K562 (cell line): ENCODE data around the gene CDC45. TPM values are rescaled to one million over a fixed set of nuclear protein-coding genes. Genes with fewer than 3 reads are reported as not detected.

ENCODE experiments used
- MEIS2 ChIP-seq: fragments of 450-650 bp; IDR thresholded peaks from 2 replicates; pipeline ENCODE4 v1.6.1; 2014; ENCODE audit warnings: mild to moderate bottlenecking; ENCODE audit not compliant: partially characterized antibody
- polyA plus RNA-seq, 8 experiments: library from polyadenylated mRNA; depleted of rRNA in 4 of 8; stranded (reverse) in 5 of 8; unstranded in 3 of 8; fragments of >200 nt; fragmentation: Nextera tagmentation in 2 of 8; fragmentation: Illumina TruSeq in 1 of 8; extraction: Ambion mirVana in 2 of 8; extraction: Trizol in 1 of 8; gene quantifications; 2 replicates each; pipeline versions ENCODE4 v1.2.1 to v1.2.3, GENCODE V29; 2011 to 2014; ENCODE audit warnings: inconsistent platforms in 1 of 8, missing spikeins in 1 of 8
- total RNA-seq, 7 experiments: library from RNA; depleted of rRNA in 6 of 7; stranded (reverse); fragments of >200 nt in 6 of 7; fragmentation: Illumina TruSeq in 2 of 7; extraction: Trizol in 2 of 7; gene quantifications; 2 replicates each; pipeline versions ENCODE4 v1.2.1 to v1.2.3, GENCODE V29; 2011 to 2021; ENCODE audit warnings: low replicate concordance in 1 of 7
- TF ChIP-seq, protein P1 (sequence below): fragments of 450-650 bp; IDR thresholded peaks from 2 replicates; pipeline ENCODE4 v1.7.1; 2018; ENCODE audit warnings: mild to moderate bottlenecking, low read depth; ENCODE audit not compliant: partially characterized antibody
- TF ChIP-seq, protein P2 (sequence below): sonication (generic); formaldehyde crosslinking; IDR thresholded peaks from 2 replicates; pipeline ENCODE4 v1.9.0; 2022; ENCODE audit warnings: mild to moderate bottlenecking, missing genetic modification reagents
- TF ChIP-seq, protein P3 (sequence below): sonication (generic); formaldehyde crosslinking; IDR thresholded peaks from 2 replicates; pipeline ENCODE4 v1.8.0; 2022; ENCODE audit warnings: missing genetic modification reagents, mild to moderate bottlenecking, borderline replicate concordance
- TF ChIP-seq, protein P4 (sequence below): fragments of 450-650 bp; IDR thresholded peaks from 2 replicates; pipeline ENCODE4 v1.6.1; 2016; ENCODE audit warnings: mild to moderate bottlenecking, moderate library complexity

CDC45 gene
- total and polyA plus RNA-seq, 9 of the 15 experiments (the other 6 are each of a cell fraction or from before 2014, with no cell fraction given) = 251 to 580 (median 410) TPM

DNA sequence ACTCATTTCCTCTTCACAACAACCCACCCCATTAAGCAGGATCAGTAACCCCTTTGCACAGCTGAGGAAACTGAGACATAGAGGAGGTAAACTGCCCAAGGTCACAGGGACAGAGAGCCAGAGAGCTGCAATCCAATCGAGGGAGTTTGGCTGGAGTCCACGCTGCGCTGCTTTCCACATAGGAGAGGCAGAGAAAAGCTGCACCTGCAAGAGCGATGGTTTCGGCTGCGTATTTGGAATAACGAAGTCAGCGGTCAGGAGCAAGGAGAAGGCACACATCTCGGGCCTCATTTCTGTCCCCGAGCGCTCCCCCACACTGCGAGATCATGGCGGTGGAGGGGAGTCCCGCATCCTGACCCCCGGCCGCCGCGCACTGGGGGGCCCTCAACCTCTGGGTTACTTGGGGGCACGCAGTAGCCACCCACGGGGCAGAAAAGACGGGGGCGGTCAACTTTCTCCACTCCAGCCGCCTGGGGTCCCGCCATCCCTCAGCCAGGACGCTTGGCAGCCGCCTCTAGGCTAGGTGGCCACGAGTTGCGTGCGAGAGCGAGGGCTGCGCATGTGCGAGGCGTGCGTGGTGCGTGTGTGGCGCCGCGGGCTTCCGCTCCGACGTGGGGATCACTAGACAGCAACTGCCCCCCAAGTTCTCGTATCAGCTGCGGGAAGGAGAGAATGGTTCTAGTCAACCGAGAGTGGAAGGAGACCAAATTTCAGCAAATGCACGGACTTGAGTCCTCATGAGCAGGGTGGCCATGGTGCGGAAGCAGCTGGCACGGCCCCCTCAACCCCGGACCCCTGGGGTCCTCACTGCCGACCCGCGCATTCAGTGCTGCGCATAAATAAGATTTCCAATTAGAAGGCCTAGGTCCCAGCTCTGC, 86.8 kb downstream of the CDC45 start (continued):
- TF ChIP-seq, protein P1, sequence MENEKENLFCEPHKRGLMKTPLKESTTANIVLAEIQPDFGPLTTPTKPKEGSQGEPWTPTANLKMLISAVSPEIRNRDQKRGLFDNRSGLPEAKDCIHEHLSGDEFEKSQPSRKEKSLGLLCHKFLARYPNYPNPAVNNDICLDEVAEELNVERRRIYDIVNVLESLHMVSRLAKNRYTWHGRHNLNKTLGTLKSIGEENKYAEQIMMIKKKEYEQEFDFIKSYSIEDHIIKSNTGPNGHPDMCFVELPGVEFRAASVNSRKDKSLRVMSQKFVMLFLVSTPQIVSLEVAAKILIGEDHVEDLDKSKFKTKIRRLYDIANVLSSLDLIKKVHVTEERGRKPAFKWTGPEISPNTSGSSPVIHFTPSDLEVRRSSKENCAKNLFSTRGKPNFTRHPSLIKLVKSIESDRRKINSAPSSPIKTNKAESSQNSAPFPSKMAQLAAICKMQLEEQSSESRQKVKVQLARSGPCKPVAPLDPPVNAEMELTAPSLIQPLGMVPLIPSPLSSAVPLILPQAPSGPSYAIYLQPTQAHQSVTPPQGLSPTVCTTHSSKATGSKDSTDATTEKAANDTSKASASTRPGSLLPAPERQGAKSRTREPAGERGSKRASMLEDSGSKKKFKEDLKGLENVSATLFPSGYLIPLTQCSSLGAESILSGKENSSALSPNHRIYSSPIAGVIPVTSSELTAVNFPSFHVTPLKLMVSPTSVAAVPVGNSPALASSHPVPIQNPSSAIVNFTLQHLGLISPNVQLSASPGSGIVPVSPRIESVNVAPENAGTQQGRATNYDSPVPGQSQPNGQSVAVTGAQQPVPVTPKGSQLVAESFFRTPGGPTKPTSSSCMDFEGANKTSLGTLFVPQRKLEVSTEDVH = no peak
- peak; percentile 21 for TF ChIP-seq MEIS2
- TF ChIP-seq, protein P2, sequence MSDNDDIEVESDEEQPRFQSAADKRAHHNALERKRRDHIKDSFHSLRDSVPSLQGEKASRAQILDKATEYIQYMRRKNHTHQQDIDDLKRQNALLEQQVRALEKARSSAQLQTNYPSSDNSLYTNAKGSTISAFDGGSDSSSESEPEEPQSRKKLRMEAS (CRISPR knock-in tag) = peak; percentile 80
- TF ChIP-seq, protein P3, sequence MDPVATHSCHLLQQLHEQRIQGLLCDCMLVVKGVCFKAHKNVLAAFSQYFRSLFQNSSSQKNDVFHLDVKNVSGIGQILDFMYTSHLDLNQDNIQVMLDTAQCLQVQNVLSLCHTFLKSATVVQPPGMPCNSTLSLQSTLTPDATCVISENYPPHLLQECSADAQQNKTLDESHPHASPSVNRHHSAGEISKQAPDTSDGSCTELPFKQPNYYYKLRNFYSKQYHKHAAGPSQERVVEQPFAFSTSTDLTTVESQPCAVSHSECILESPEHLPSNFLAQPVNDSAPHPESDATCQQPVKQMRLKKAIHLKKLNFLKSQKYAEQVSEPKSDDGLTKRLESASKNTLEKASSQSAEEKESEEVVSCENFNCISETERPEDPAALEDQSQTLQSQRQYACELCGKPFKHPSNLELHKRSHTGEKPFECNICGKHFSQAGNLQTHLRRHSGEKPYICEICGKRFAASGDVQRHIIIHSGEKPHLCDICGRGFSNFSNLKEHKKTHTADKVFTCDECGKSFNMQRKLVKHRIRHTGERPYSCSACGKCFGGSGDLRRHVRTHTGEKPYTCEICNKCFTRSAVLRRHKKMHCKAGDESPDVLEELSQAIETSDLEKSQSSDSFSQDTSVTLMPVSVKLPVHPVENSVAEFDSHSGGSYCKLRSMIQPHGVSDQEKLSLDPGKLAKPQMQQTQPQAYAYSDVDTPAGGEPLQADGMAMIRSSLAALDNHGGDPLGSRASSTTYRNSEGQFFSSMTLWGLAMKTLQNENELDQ (CRISPR knock-in tag) = no peak
- TF ChIP-seq, protein P4, sequence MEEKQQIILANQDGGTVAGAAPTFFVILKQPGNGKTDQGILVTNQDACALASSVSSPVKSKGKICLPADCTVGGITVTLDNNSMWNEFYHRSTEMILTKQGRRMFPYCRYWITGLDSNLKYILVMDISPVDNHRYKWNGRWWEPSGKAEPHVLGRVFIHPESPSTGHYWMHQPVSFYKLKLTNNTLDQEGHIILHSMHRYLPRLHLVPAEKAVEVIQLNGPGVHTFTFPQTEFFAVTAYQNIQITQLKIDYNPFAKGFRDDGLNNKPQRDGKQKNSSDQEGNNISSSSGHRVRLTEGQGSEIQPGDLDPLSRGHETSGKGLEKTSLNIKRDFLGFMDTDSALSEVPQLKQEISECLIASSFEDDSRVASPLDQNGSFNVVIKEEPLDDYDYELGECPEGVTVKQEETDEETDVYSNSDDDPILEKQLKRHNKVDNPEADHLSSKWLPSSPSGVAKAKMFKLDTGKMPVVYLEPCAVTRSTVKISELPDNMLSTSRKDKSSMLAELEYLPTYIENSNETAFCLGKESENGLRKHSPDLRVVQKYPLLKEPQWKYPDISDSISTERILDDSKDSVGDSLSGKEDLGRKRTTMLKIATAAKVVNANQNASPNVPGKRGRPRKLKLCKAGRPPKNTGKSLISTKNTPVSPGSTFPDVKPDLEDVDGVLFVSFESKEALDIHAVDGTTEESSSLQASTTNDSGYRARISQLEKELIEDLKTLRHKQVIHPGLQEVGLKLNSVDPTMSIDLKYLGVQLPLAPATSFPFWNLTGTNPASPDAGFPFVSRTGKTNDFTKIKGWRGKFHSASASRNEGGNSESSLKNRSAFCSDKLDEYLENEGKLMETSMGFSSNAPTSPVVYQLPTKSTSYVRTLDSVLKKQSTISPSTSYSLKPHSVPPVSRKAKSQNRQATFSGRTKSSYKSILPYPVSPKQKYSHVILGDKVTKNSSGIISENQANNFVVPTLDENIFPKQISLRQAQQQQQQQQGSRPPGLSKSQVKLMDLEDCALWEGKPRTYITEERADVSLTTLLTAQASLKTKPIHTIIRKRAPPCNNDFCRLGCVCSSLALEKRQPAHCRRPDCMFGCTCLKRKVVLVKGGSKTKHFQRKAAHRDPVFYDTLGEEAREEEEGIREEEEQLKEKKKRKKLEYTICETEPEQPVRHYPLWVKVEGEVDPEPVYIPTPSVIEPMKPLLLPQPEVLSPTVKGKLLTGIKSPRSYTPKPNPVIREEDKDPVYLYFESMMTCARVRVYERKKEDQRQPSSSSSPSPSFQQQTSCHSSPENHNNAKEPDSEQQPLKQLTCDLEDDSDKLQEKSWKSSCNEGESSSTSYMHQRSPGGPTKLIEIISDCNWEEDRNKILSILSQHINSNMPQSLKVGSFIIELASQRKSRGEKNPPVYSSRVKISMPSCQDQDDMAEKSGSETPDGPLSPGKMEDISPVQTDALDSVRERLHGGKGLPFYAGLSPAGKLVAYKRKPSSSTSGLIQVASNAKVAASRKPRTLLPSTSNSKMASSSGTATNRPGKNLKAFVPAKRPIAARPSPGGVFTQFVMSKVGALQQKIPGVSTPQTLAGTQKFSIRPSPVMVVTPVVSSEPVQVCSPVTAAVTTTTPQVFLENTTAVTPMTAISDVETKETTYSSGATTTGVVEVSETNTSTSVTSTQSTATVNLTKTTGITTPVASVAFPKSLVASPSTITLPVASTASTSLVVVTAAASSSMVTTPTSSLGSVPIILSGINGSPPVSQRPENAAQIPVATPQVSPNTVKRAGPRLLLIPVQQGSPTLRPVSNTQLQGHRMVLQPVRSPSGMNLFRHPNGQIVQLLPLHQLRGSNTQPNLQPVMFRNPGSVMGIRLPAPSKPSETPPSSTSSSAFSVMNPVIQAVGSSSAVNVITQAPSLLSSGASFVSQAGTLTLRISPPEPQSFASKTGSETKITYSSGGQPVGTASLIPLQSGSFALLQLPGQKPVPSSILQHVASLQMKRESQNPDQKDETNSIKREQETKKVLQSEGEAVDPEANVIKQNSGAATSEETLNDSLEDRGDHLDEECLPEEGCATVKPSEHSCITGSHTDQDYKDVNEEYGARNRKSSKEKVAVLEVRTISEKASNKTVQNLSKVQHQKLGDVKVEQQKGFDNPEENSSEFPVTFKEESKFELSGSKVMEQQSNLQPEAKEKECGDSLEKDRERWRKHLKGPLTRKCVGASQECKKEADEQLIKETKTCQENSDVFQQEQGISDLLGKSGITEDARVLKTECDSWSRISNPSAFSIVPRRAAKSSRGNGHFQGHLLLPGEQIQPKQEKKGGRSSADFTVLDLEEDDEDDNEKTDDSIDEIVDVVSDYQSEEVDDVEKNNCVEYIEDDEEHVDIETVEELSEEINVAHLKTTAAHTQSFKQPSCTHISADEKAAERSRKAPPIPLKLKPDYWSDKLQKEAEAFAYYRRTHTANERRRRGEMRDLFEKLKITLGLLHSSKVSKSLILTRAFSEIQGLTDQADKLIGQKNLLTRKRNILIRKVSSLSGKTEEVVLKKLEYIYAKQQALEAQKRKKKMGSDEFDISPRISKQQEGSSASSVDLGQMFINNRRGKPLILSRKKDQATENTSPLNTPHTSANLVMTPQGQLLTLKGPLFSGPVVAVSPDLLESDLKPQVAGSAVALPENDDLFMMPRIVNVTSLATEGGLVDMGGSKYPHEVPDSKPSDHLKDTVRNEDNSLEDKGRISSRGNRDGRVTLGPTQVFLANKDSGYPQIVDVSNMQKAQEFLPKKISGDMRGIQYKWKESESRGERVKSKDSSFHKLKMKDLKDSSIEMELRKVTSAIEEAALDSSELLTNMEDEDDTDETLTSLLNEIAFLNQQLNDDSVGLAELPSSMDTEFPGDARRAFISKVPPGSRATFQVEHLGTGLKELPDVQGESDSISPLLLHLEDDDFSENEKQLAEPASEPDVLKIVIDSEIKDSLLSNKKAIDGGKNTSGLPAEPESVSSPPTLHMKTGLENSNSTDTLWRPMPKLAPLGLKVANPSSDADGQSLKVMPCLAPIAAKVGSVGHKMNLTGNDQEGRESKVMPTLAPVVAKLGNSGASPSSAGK = peak; percentile 78
